Putamen (tissue), 1 donor: ENCODE data around the gene R3HDM4.
"Not testable (repeated sequence)": the region's sequence is repeated elsewhere in the genome, so short reads cannot be mapped to it uniquely, and the experiment has no call there.

Experiments
- DNase-seq: peaks from one replicate; pipeline ENCODE4 v3.0.0-alpha.2; 2016; ENCODE audit warnings: low spot score

Gene R3HDM4

GRCh38 chr19:911197-912033 is 1.6 kb downstream of the R3HDM4 start:
- no peak for DNase-seq

GRCh38 chr19:907183-907853 is 5.7 kb downstream of the R3HDM4 start:
- no peak for DNase-seq

- no peak for DNase-seq
These were observed 6.5 kb downstream of the R3HDM4 start for GRCh38 chr19:906480-906879.

- DNase-seq, result no peak
These were observed 8.5 kb downstream of the R3HDM4 start for GRCh38 chr19:904545-904944.

- no peak for DNase-seq
These were observed 9.7 kb downstream of the R3HDM4 start for GRCh38 chr19:903266-903797.

GRCh38 chr19:902446-903226 is 10.4 kb downstream of the R3HDM4 start:
- DNase-seq, result no peak

- no peak for DNase-seq
These were observed 11.0 kb downstream of the R3HDM4 start for GRCh38 chr19:902093-902370.

GRCh38 chr19:901216-902092 is 11.6 kb downstream of the R3HDM4 start:
- no peak for DNase-seq

- no peak for DNase-seq
These were observed 12.5 kb downstream of the R3HDM4 start for GRCh38 chr19:900302-901111.

GRCh38 chr19:900043-900301 is 13.0 kb downstream of the R3HDM4 start:
- DNase-seq, result no peak

- no peak for DNase-seq
These were observed 13.5 kb downstream of the R3HDM4 start for GRCh38 chr19:899336-900042.

- DNase-seq, result peak; percentile 78
These were observed 14.4 kb downstream of the R3HDM4 start for GRCh38 chr19:898663-899062.

- no peak for DNase-seq
These were observed 15.5 kb downstream of the R3HDM4 start for GRCh38 chr19:897442-898039.

GRCh38 chr19:896999-897398 is 16.0 kb downstream of the R3HDM4 start:
- no peak for DNase-seq

- no peak for DNase-seq
These were observed 16.6 kb downstream of the R3HDM4 start for GRCh38 chr19:896434-896833.

GRCh38 chr19:892894-893689 is 19.9 kb downstream of the R3HDM4 start, which contains the start of the genes MED16 and RNU6-9:
Gene MED16, minus strand, starts transcription at chr19:893187. Its CDS starts 2,056 bp downstream, at chr19:891131.
Gene RNU6-9, plus strand, starts transcription at chr19:893484.
- peak; percentile 95 for DNase-seq

GRCh38 chr19:892243-892893 is 20.7 kb downstream of the R3HDM4 start:
- no peak for DNase-seq

- not testable (repeated sequence) for DNase-seq
These were observed 21.4 kb downstream of the R3HDM4 start for GRCh38 chr19:891421-892200.
